Activated CD4-positive, CD25-positive, alpha-beta regulatory T cell treated with anti-CD3 and anti-CD28 coated beads, Interleukin-2, amount 50 U/mL, for 24 hours (primary cell): ENCODE results near the gene CAPN15.

Experiments used
- ATAC-seq, 2 donors: fragments of 150-1000 bp; cut with Tn5 transposase; one replicate each; pipeline ENCODE4 v1.10.0; 2021; ENCODE audit warnings: mild to moderate bottlenecking in 1 of 2, moderate library complexity in 1 of 2

Gene CAPN15

GRCh38 chr16:580141-580945 lies 52.8 kb downstream of the CAPN15 start:
- no peak for ATAC-seq

- ATAC-seq, result no peak
Measured at GRCh38 chr16:580946-581498, 53.5 kb downstream of the CAPN15 start.

- ATAC-seq, result no peak
Measured at GRCh38 chr16:582218-582613, 54.7 kb downstream of the CAPN15 start.

- no peak for ATAC-seq
Measured at GRCh38 chr16:582614-583331, 55.3 kb downstream of the CAPN15 start.

- ATAC-seq, result no peak
Measured at GRCh38 chr16:583470-583814, 55.9 kb downstream of the CAPN15 start.

- ATAC-seq, result no peak
Measured at GRCh38 chr16:583815-584591, 56.5 kb downstream of the CAPN15 start.

GRCh38 chr16:585351-585750 lies 57.8 kb downstream of the CAPN15 start:
- ATAC-seq, result no peak

GRCh38 chr16:586047-586644 lies 58.6 kb downstream of the CAPN15 start:
- no peak for ATAC-seq

GRCh38 chr16:586645-587590 lies 59.4 kb downstream of the CAPN15 start:
- ATAC-seq, result no peak

GRCh38 chr16:588639-588888 lies 61.1 kb downstream of the CAPN15 start:
- peak; percentile 27 to 28 for ATAC-seq

- peak; percentile 70 to 74 for ATAC-seq
Measured at GRCh38 chr16:588889-589657, 61.6 kb downstream of the CAPN15 start.

- peak; percentile 84 to 85 for ATAC-seq
Measured at GRCh38 chr16:589658-590187, 62.2 kb downstream of the CAPN15 start, which contains the start of gene RAB40C. TSS of gene RAB40C (plus strand) at chr16:590066. CDS start at chr16:590292, 226 bp downstream.

GRCh38 chr16:590188-590814 lies 62.8 kb downstream of the CAPN15 start:
- no peak for ATAC-seq

GRCh38 chr16:590815-591200 lies 63.3 kb downstream of the CAPN15 start:
- no peak for ATAC-seq

GRCh38 chr16:591231-591630 lies 63.7 kb downstream of the CAPN15 start:
- ATAC-seq, result no peak

GRCh38 chr16:591892-592517 lies 64.5 kb downstream of the CAPN15 start:
- ATAC-seq, result no peak

GRCh38 chr16:592518-593306 lies 65.2 kb downstream of the CAPN15 start:
- ATAC-seq, result no peak

GRCh38 chr16:593406-593805 lies 65.9 kb downstream of the CAPN15 start:
- ATAC-seq, result no peak

- no peak for ATAC-seq
Measured at GRCh38 chr16:593807-594206, 66.3 kb downstream of the CAPN15 start.
